A549 (cell line): ENCODE results near the gene APMAP.

ENCODE experiments used
- EHMT2 ChIP-seq: fragments of 200-600 bp; sonication (generic); IDR thresholded peaks from 2 replicates; pipeline ENCODE4 v1.6.1; 2016; ENCODE audit warnings: antibody characterized with exemption, low read depth, mild to moderate bottlenecking, moderate library complexity
- EP300 ChIP-seq, 2 experiments: fragments of >200 bp; sonication (Bioruptor Twin); formaldehyde crosslinking; IDR thresholded peaks; 2 replicates in 1 of 2; 3 replicates in 1 of 2; pipeline ENCODE4 v1.6.1; 2016 to 2017
- JUNB ChIP-seq: fragments of >200 bp; sonication (Bioruptor Twin); formaldehyde crosslinking; IDR thresholded peaks from 2 replicates; pipeline ENCODE4 v1.6.1; 2016
- MAFK ChIP-seq: fragments of 450-650 bp; IDR thresholded peaks from 2 replicates; pipeline ENCODE4 v1.6.1; 2014; ENCODE audit not compliant: partially characterized antibody
- SMC3 ChIP-seq: fragments of >200 bp; sonication (Bioruptor Twin); formaldehyde crosslinking; IDR thresholded peaks from 3 replicates; pipeline ENCODE4 v1.6.1; 2018; ENCODE audit warnings: inconsistent platforms
- TF ChIP-seq, protein P1 (sequence below): fragments of 150-350 bp; IDR thresholded peaks from 2 replicates; pipeline ENCODE4 v1.6.1; 2014; ENCODE audit warnings: low read depth, mild to moderate bottlenecking, low read length
- TF ChIP-seq, protein P2 (sequence below): fragments of >200 bp; sonication (Bioruptor Twin); formaldehyde crosslinking; IDR thresholded peaks from 3 replicates; pipeline ENCODE4 v1.5.1; 2016
- TF ChIP-seq, protein P3 (sequence below): IDR thresholded peaks from 2 replicates; pipeline ENCODE4 v1.6.1; 2012

DNA sequence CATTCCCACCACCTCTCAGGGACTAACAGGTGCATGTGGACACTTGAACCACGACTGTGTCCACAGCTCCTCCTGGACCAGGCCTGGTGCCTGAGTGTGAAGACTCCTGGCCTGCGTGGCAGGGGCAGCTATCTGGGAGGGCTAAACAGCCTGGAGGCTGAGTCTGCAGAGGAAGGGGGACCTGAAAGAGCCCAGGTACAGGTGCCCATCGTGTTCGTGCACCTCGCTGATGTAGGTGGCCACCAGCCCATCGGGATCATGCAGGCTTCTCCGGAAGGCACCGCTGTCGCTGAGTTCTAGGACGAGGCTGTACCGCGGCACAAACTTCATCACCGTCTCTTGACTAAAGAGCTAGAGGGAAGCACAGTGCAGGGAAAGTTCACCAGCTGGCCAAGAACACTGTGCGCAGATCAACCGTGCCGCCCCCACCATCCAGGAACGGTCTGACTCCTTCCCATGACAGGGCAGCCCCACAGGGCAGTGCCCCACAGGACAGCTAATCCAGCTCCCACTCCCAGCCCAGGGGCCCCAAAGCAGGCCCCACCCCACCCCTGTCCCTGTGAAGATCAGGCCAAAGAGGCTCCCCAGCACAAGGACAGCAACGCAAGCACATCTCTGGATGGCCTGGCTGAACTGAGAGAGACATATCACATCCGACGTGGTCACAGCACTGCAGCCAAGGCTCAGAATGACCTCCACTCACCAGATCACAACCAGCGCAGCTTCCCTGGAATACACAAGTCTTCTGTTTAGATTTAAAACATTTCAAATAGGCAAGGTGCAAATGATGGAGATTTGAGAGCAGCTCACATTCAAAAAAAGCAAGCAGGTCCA lies 28.7 kb downstream of the APMAP start:
- TF ChIP-seq SMC3 (no peak), EHMT2 (no peak), JUNB (no peak), MAFK (no peak), EP300 (IDR thresholded peaks at IDR 0.05) (no peak)
- TF ChIP-seq, protein P1, sequence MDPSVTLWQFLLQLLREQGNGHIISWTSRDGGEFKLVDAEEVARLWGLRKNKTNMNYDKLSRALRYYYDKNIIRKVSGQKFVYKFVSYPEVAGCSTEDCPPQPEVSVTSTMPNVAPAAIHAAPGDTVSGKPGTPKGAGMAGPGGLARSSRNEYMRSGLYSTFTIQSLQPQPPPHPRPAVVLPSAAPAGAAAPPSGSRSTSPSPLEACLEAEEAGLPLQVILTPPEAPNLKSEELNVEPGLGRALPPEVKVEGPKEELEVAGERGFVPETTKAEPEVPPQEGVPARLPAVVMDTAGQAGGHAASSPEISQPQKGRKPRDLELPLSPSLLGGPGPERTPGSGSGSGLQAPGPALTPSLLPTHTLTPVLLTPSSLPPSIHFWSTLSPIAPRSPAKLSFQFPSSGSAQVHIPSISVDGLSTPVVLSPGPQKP, result no peak
- TF ChIP-seq, protein P2, sequence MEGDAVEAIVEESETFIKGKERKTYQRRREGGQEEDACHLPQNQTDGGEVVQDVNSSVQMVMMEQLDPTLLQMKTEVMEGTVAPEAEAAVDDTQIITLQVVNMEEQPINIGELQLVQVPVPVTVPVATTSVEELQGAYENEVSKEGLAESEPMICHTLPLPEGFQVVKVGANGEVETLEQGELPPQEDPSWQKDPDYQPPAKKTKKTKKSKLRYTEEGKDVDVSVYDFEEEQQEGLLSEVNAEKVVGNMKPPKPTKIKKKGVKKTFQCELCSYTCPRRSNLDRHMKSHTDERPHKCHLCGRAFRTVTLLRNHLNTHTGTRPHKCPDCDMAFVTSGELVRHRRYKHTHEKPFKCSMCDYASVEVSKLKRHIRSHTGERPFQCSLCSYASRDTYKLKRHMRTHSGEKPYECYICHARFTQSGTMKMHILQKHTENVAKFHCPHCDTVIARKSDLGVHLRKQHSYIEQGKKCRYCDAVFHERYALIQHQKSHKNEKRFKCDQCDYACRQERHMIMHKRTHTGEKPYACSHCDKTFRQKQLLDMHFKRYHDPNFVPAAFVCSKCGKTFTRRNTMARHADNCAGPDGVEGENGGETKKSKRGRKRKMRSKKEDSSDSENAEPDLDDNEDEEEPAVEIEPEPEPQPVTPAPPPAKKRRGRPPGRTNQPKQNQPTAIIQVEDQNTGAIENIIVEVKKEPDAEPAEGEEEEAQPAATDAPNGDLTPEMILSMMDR, result no peak
- TF ChIP-seq, protein P3, sequence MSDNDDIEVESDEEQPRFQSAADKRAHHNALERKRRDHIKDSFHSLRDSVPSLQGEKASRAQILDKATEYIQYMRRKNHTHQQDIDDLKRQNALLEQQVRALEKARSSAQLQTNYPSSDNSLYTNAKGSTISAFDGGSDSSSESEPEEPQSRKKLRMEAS, result no peak
